Bronchial epithelial cell (primary cell): ENCODE results near the gene IL3. TPM values are rescaled to one million over a fixed set of nuclear protein-coding genes. Genes with fewer than 3 reads are reported as not detected.

ENCODE experiments used
- DNase-seq: peaks from one replicate; pipeline ENCODE4 v3.0.0-alpha.2; 2010; ENCODE audit warnings: low read depth
- FAIRE-seq: peaks from 2 replicates; lab custom pipeline; 2011; peaks lifted over from hg19 to GRCh38; lab: Jason Lieb, UNC
- H3K27me3 ChIP-seq: 2 replicates; pipeline ENCODE4 v1.5.1; 2011; ENCODE audit warnings: low read length; ENCODE audit not compliant: control insufficient read depth, insufficient read depth
- H3K36me3 ChIP-seq: 2 replicates; pipeline ENCODE4 v1.5.1; 2011; ENCODE audit warnings: low read length; ENCODE audit not compliant: control insufficient read depth, insufficient read depth
- H3K4me3 ChIP-seq: 2 replicates; pipeline ENCODE4 v1.5.1; 2011; ENCODE audit warnings: mild to moderate bottlenecking, low read depth, low read length, control low read depth
- CTCF ChIP-seq: IDR thresholded peaks from 2 replicates; pipeline ENCODE4 v1.5.1; 2011; ENCODE audit warnings: mild to moderate bottlenecking, moderate library complexity, low read length, control low read depth, inconsistent platforms; ENCODE audit not compliant: insufficient read depth, severe bottlenecking
- total RNA-seq: library from RNA; depleted of rRNA; stranded (reverse); fragments of >200 nt; gene quantifications from 2 replicates; pipeline ENCODE4 v1.2.1, GENCODE V29; 2014

Gene IL3
- total RNA-seq, 1 donor from 2014 or later: not detected

GRCh38 chr5:132076983-132077382 lies 16.5 kb downstream of the IL3 start:
- no peak for TF ChIP-seq CTCF
- H3K36me3 ChIP-seq: no peaks in the 10 kb centered on the region
- no peak overlapping the region for H3K4me3 ChIP-seq
- no peak for FAIRE-seq
- no peaks in the 10 kb centered on the region for H3K27me3 ChIP-seq
- DNase-seq: no peak

- TF ChIP-seq CTCF: no peak
- no peak for DNase-seq
- H3K36me3 ChIP-seq: no peaks in the 10 kb centered on the region
- no peaks in the 10 kb centered on the region for H3K27me3 ChIP-seq
- H3K4me3 ChIP-seq: no peak overlapping the region
- FAIRE-seq: no peak
Observed at GRCh38 chr5:132079081-132079480, 18.6 kb downstream of the IL3 start.

- Histone ChIP-seq H3K27me3 (no peaks in the 10 kb centered on the region), H3K36me3 (no peaks in the 10 kb centered on the region), H3K4me3 (no peak overlapping the region)
- DNase-seq: no peak
- FAIRE-seq: no peak
- no peak for TF ChIP-seq CTCF
Observed at GRCh38 chr5:132079619-132080018, 19.2 kb downstream of the IL3 start.

- DNase-seq (no peak), FAIRE-seq (no peak)
- Histone ChIP-seq H3K36me3 (no peaks in the 10 kb centered on the region), H3K4me3 (no peak overlapping the region), H3K27me3 (no peaks in the 10 kb centered on the region)
- no peak for TF ChIP-seq CTCF
Observed at GRCh38 chr5:132080595-132080994, 20.1 kb downstream of the IL3 start.

GRCh38 chr5:132081458-132081857 lies 21.0 kb downstream of the IL3 start:
- no peak for FAIRE-seq

More at GRCh38 chr5:132081458-132081857, 21.0 kb downstream of the IL3 start:
- no peak for TF ChIP-seq CTCF
- no peak for DNase-seq
- no peak overlapping the region for H3K4me3 ChIP-seq
- no peaks in the 10 kb centered on the region for H3K27me3 ChIP-seq
- no peaks in the 10 kb centered on the region for H3K36me3 ChIP-seq
